ENCODE results near the gene GDAP1L1. TPM values are rescaled to one million over a fixed set of nuclear protein-coding genes. Genes with fewer than 3 reads are reported as not detected.

Gene GDAP1L1
- polyA plus RNA-seq, 1 experiment, result not detected

DNA sequence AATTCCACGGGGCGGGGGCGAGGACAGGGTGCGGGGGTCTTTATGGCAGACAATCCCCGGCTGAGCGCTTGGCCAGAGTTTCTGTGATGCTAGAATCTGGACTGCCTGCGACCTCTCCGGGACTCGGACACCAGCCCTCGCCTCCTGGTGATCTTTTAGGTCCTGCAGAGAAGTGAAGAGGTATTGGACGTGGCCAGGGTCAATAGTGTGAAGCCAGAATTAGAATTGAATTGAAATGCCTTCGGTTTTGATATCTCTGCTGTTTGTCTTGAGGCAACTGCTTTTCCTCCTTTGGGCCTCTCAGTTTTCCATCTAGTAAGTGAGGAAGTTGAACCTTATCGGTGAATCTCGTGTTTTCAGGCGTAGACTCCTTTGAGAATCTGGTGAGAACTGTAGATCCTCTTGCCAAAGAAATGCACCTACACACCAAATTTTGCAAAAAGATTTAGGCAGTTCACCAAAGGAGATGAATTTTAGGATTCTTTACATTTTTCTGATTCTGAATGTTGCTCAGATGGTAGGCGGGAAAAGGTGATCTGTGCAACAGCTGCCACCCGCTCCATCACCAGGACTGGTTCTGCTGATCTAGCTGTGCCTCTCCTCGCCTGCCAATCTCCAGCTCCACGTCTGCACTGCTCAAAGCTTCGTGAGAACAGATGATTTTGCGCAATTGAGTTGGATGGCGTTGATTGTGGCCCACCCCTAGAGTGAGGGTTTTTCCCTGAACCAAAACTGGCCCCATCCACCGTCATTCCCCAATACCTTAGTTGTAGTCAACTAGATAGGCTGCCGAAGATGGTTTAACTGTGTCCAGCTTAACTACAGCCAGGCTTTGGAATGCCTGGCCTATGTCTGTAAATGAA is 35.7 kb upstream of the GDAP1L1 start:
- H3K4me3 ChIP-seq (ENCODE audit: low read depth, low read length), result peak overlapping the region; percentile 86
- no peaks in the 10 kb centered on the region for H3K27me3 ChIP-seq (ENCODE audit: control insufficient read depth, insufficient read depth, low read length)
- ChIA-PET POLR2A (no interaction called here), CTCF (interaction anchor here (9.6 kb wide), 1 partner anchor 100 kb away, joined by 203 read pairs; the partner anchor contains the start of gene FITM2)
- no peaks in the 10 kb centered on the region for H3K36me3 ChIP-seq (ENCODE audit: control insufficient read depth, insufficient read depth, low read length)
- TF ChIP-seq, protein P1, sequence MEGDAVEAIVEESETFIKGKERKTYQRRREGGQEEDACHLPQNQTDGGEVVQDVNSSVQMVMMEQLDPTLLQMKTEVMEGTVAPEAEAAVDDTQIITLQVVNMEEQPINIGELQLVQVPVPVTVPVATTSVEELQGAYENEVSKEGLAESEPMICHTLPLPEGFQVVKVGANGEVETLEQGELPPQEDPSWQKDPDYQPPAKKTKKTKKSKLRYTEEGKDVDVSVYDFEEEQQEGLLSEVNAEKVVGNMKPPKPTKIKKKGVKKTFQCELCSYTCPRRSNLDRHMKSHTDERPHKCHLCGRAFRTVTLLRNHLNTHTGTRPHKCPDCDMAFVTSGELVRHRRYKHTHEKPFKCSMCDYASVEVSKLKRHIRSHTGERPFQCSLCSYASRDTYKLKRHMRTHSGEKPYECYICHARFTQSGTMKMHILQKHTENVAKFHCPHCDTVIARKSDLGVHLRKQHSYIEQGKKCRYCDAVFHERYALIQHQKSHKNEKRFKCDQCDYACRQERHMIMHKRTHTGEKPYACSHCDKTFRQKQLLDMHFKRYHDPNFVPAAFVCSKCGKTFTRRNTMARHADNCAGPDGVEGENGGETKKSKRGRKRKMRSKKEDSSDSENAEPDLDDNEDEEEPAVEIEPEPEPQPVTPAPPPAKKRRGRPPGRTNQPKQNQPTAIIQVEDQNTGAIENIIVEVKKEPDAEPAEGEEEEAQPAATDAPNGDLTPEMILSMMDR (IDR thresholded peaks at IDR 0.05; ENCODE audit: insufficient read depth, low read depth, low read length), result no peak
- no peak for DNase-seq (ENCODE audit: low read depth)

DNA sequence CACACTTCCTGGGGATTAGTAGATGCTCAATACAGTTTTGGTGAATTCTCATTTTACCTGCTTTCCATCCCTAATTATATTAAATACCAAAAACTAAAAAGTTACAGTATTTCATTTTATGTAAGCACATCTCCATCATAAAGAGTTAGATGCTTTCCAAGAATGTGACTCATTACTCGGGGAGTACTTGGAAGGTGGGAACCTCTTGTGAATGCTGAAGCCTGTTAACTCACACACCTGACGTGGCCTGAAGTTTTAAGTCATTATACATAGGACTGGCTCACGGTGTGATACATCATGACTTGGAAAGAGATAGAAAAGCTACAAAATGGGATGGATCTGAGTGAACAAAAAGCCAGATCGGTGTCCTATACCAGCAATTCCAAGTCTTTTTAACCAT is 34.3 kb upstream of the GDAP1L1 start:
- no peak overlapping the region for H3K4me3 ChIP-seq (ENCODE audit: low read depth, low read length)
- no peaks in the 10 kb centered on the region for H3K27me3 ChIP-seq (ENCODE audit: control insufficient read depth, insufficient read depth, low read length)
- ChIA-PET POLR2A (no interaction called here), CTCF (interaction anchor here (0.6 to 9.6 kb wide), 2 partner anchors 98 to 247 kb away, joined by 4 to 203 read pairs; partner anchors contain the start of gene FITM2)
- TF ChIP-seq, protein P1 (IDR thresholded peaks at IDR 0.05; ENCODE audit: insufficient read depth, low read depth, low read length), result no peak
- H3K36me3 ChIP-seq (ENCODE audit: control insufficient read depth, insufficient read depth, low read length), result no peaks in the 10 kb centered on the region
- DNase-seq (ENCODE audit: low read depth), result no peak

DNA sequence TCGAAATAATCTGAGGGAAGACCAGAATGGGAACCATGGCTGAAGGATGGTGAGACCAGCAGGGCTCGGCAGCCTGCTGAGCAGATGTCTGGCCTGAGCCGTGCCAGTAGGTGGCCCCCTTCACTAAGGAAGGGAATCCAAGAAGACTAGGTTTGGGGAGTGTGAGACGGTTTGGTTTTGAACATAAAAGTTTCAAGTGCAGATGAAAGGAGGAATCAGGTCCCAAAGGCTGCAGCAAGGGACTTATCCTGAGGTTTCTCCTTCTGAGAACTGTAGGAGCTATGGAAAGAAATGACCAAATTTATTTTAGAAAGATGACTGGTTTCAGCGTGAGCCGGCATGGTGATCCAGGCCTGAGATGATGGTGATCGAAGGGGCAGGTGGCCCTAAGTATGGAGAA is 32.0 kb upstream of the GDAP1L1 start:
- H3K36me3 ChIP-seq (ENCODE audit: control insufficient read depth, insufficient read depth, low read length), result no peaks in the 10 kb centered on the region
- no peaks in the 10 kb centered on the region for H3K27me3 ChIP-seq (ENCODE audit: control insufficient read depth, insufficient read depth, low read length)
- no peak overlapping the region for H3K4me3 ChIP-seq (ENCODE audit: low read depth, low read length)
- ChIA-PET CTCF (interaction anchor here (0.7 to 9.6 kb wide), 18 partner anchors 9 to 652 kb away, joined by 3 to 203 read pairs (median 4); partner anchors contain the start of gene FITM2), POLR2A (no interaction called here)
- no peak for DNase-seq (ENCODE audit: low read depth)
- TF ChIP-seq, protein P1 (IDR thresholded peaks at IDR 0.05; ENCODE audit: insufficient read depth, low read depth, low read length), result peak; percentile 90

DNA sequence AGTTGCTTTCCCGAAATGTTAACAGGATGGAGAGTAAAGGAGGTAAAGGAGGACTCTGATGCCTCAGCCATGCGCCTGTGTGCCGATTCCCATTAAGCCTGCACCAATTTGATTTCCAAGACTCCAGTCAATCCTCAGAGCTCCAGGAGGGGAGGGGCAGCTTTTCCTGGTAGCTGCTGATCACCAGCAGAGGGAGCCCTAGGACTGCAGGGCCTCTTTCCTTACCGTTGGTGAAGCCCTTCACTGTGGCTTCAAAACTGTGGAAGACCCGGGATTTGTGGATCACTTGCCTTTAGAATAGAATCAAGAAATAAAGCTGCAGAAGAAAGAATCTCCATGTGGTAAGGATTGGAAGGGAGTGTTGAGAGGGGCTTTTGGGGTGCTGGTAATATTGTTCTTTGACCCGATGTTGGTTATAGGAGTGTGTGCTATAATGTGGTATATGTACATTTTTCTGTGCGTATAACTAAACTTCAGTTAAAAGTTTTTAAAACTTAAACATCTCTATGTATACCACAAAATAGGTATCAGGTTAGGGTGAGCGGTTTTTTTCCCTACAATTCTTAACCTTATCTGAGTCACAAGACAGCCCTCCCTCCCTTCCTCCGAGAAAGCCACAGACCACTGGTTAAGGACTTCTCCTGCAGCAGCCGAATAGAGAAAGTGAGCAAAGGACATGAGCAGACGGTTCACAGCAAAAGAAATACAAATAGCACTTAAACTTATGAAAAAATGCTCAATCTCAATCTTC is 29.6 kb upstream of the GDAP1L1 start:
- H3K27me3 ChIP-seq (ENCODE audit: control insufficient read depth, insufficient read depth, low read length), result no peaks in the 10 kb centered on the region
- no peak overlapping the region for H3K4me3 ChIP-seq (ENCODE audit: low read depth, low read length)
- ChIA-PET POLR2A (no interaction called here), CTCF (interaction anchor here (0.6 to 9.6 kb wide), 32 partner anchors 8 to 466 kb away, joined by 3 to 203 read pairs (median 4); partner anchors contain the start of genes FITM2 and JPH2)
- no peaks in the 10 kb centered on the region for H3K36me3 ChIP-seq (ENCODE audit: control insufficient read depth, insufficient read depth, low read length)
- no peak for DNase-seq (ENCODE audit: low read depth)
- TF ChIP-seq, protein P1 (IDR thresholded peaks at IDR 0.05; ENCODE audit: insufficient read depth, low read depth, low read length), result peak; percentile 96

DNA sequence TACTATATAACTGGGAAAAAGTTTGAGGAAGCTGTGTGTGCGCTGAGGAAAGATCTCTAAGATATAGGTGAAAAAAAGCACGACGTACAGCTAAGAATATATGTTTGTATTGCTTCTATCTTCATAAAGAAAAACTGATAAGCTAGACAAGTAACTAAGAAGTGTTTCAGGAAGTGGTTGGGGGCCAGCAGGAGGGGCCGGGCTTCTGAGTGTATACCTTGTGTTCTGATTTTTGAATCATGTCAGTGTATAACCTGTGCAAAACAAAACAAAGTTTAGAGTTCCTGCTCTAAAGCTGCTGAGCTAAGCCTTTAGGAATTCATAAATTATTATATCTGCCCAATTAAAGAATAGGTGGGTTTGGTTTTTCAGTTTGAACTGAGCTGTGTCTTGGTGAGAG is 28.7 kb upstream of the GDAP1L1 start:
- no peaks in the 10 kb centered on the region for H3K27me3 ChIP-seq (ENCODE audit: control insufficient read depth, insufficient read depth, low read length)
- H3K4me3 ChIP-seq (ENCODE audit: low read depth, low read length), result no peak overlapping the region
- CTCF ChIA-PET, result interaction anchor here (0.6 to 9.6 kb wide), 11 partner anchors 10 to 413 kb away, joined by 3 to 203 read pairs (median 4); partner anchors contain the start of gene FITM2
- POLR2A ChIA-PET, result no interaction called here
- TF ChIP-seq, protein P1 (IDR thresholded peaks at IDR 0.05; ENCODE audit: insufficient read depth, low read depth, low read length), result no peak
- no peak for DNase-seq (ENCODE audit: low read depth)
- H3K36me3 ChIP-seq (ENCODE audit: control insufficient read depth, insufficient read depth, low read length), result no peaks in the 10 kb centered on the region

Data from BJ (cell line).